GM20431 (cell line): ENCODE results near the gene BEND6.
"Not testable (repeated sequence)": the region's sequence is repeated elsewhere in the genome, so short reads cannot be mapped to it uniquely, and the experiment has no call there.

ENCODE experiments used
- in situ Hi-C: fragments of 300-500 bp; cut with MseI, MboI; formaldehyde crosslinking; loops from one replicate; pipeline ENCODE4 v1.15.0; 2020; ENCODE audit warnings: low sequenced_read_pairs; ENCODE audit not compliant: unreplicated experiment

BEND6 gene

DNA sequence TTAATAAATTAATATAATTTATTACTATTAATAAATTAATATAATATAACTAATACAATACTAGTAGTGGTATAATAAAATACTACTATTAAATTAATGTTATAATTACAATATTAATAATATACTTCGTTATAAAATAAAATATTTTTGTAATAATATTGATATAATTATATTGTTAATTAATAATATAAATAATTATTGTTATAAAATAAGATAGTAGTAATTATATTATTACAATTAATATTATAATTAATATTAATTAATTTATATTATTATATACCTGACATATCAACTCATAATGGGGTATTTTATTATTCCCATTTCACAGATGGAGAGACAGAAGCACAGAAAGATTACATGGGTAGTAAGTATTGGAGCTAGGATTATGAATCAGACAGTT, 8.9 kb downstream of the BEND6 start:
- in situ Hi-C loops = no loop called here

DNA sequence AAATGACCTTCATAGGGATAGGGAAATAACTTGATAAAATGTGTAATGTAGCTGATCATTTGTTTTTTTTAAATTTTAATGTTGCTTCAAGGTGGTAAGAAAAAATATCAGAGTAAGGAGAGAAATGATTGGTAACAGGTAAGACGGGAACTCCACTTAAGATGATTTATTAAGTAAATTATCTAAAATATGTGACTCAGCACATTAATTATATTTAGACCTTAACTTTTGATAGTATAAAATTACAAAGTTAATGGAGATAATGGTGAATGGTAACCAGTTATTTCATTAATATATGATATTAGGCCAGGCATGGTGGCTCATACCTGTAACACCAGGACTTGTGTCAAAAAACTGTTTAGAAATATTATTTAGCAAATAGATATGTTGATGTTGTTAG, 10.2 kb downstream of the BEND6 start:
- in situ Hi-C loops = no loop called here

DNA sequence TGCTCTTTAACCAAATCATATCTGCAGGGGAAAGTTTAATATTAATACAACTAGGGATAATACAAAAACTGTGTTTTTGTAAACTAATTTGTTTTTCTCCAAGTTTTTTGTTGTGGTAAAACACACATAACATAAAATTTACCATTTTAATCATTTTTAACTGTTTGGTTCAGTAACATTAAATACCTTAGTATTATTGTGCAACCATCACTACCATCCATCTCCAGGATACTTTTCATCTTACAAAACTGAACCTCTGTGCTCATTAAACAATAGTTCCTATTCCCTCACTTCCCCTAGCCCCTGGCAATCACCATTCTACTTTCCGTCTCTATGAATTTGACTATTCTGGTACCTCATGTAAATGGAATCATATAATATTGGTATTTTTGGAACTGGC, 15.9 kb downstream of the BEND6 start:
- in situ Hi-C loops = no loop called here

- in situ Hi-C loops = no loop called here
Observed at GRCh38 chr6:56977192-56977591, 22.3 kb downstream of the BEND6 start.

GRCh38 chr6:56978530-56978929, 23.6 kb downstream of the BEND6 start:
- in situ Hi-C loops = no loop called here

GRCh38 chr6:56984361-56984760, 29.5 kb downstream of the BEND6 start:
- in situ Hi-C loops = no loop called here

- in situ Hi-C loops = no loop called here
Observed at GRCh38 chr6:56984884-56985283, 30.0 kb downstream of the BEND6 start.

- in situ Hi-C loops = no loop called here
Observed at GRCh38 chr6:56986611-56987010, 31.7 kb downstream of the BEND6 start.

- in situ Hi-C loops = no loop called here
Observed at GRCh38 chr6:56988145-56988544, 33.2 kb downstream of the BEND6 start.

DNA sequence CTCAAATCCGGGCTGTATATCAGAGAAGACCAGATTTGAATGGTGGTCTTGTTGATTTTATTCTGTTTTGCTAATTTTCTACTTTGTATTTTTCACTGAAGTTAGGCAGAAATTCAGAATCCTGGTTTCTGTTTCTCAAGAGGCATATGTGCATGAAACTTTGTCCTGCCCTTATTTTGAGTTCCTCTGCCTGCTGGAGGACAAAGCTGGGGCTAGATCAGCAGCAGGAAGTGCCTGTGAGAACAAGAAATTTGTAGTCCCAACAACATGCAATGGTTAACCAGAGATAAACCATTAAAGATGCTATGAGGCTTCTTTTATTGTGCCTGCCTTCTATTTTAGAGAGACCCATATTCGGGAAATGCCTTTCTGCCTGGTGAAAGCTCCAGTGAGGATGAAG, 37.1 kb downstream of the BEND6 start:
- in situ Hi-C loops = no loop called here

DNA sequence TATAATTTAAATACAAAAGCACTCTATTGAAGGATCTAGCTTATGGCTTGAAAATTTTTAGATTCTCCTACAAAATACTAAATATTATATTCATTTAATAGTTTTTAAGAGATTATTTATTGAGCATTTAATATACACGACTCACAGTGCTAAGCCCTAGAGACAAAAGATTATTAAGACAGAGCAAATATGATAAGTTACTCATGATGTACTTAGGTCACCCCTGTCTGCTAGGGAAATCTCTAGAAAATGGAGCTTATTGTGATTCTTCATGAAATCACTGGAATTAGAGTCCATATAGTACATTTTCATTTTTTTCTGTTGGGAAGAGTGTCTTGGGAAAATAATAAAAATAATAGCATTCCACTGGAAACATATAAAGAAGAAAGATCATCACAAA, 37.8 kb downstream of the BEND6 start:
- in situ Hi-C loops = no loop called here

GRCh38 chr6:56995347-56995902, 40.5 kb downstream of the BEND6 start:
- in situ Hi-C loops = no loop called here

- in situ Hi-C loops = no loop called here
Observed at GRCh38 chr6:56996401-56996800, 41.5 kb downstream of the BEND6 start.

- in situ Hi-C loops = no loop called here
Observed at GRCh38 chr6:56999049-56999448, 44.1 kb downstream of the BEND6 start.

DNA sequence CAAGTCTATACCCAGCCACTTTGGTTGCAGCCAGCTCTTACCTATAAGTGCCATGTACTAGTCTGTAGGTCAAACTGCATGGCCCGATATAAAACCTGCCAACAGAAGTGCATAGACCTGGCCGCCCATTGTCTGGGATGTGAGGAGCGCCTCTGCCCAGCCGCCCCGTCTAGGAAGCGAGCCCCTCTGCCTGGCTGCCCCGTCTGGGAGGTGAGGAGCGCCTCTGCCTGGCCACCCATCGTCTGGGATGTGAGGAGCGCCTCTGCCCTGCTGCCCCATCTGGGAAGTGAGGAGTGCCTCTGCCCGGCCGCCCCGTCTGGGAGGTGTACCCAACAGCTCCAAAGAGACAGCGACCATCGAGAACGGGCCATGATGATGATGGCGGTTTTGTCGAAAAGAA, 44.8 kb downstream of the BEND6 start:
- in situ Hi-C loops = not testable (repeated sequence)

- in situ Hi-C loops = no loop called here
Observed at GRCh38 chr6:57002197-57002596, 47.3 kb downstream of the BEND6 start.

DNA sequence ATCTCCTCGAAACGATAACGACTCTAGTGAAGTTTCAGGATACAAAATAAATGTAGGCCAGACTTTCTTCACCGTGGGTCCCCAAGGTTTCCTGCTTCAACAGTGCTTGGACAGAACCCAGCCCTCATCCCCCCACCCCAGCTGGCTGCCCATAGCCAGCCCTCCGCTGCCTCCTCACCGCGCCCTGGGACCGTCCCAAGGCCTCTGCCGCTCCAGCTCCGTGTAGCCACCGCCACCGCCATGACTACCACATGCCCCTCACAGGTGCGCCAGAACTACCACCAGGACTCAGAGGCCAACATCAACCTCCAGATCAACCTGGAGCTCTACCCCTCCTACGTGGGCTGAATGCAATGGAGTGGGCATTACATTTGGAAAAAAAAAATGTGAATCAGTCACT, 49.4 kb downstream of the BEND6 start:
- in situ Hi-C loops = no loop called here

GRCh38 chr6:57006101-57006500, 51.2 kb downstream of the BEND6 start:
- in situ Hi-C loops = no loop called here

GRCh38 chr6:57008069-57008468, 53.2 kb downstream of the BEND6 start:
- in situ Hi-C loops = not testable (repeated sequence)

- in situ Hi-C loops = loop anchor here (10.0 kb wide), 1 partner anchor 109 kb away; no protein-coding TSS in a partner anchor
Observed at GRCh38 chr6:57013521-57013926, 58.6 kb downstream of the BEND6 start.

DNA sequence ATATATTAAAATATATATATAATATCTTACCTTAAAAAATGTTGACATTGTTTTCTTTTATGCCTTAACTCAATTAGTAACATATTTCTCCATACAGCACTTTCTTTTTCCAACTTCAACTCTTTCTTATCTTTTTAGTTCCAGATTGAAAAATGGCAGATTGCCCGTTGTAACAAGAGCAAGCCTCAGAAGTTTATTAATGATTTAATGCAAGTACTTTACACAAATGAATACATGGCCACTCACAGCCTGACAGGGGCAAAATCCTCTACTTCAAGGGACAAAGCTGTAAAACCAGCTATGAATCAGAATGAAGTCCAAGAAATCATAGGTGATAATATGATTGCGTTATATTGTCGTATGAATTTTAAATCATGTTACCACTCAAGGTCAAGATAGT, 62.2 kb downstream of the BEND6 start:
- in situ Hi-C loops = loop anchor here (10.0 kb wide), 1 partner anchor 112 kb away; no protein-coding TSS in a partner anchor

DNA sequence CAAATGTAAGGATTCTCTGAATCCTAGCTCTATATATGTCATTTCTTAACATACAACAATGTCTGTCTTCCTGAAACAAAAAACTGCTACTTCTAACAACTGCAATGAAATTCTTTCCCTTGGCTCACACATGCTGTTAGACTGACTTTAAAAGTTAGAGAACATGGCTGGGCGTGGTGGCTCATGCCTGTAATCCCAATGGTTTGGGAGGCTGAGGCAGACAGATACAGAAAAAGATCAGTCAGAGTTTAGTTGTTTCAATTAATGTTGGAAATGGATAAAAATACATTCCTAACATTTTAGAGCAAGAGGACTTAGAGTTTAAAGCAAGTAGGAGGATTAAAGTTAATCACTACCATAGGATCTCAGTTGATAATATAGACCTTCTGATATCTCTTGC, 62.9 kb downstream of the BEND6 start:
- in situ Hi-C loops = loop anchor here (10.0 kb wide), 1 partner anchor 113 kb away; no protein-coding TSS in a partner anchor
